ENCODE data around the gene SLC10A2. TPM values are rescaled to one million over a fixed set of nuclear protein-coding genes. Genes with fewer than 3 reads are reported as not detected.

The SLC10A2 gene
- total and polyA plus RNA-seq, 11 donors = not detected

DNA sequence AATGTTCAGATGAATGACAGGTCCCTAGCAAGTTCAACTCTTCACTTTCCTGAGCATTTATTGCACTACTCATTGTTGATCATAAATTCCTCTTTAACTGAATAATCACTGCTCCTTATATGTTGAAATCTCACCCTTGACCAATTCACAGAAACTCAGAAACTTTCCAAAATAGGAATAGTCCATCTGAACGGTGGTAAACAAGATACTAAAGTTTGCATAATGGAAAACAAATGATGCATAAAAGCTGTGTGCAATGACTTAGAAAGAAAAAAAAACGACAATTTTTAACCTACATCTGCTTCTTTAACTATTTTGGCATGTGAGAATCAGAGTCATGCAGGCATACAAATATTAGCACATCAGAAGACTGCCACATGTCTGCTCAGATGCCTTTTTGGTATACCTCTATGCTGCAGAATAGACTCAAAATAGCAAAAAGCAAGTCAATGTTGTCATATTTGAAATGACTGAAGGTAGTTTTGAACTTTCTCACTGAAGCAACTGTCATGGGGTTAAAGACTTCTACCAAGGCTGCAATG lies 34.8 kb downstream of the SLC10A2 start:
- ATAC-seq = no peak
- intact Hi-C loops (cut with DNase I) = no loop called here

DNA sequence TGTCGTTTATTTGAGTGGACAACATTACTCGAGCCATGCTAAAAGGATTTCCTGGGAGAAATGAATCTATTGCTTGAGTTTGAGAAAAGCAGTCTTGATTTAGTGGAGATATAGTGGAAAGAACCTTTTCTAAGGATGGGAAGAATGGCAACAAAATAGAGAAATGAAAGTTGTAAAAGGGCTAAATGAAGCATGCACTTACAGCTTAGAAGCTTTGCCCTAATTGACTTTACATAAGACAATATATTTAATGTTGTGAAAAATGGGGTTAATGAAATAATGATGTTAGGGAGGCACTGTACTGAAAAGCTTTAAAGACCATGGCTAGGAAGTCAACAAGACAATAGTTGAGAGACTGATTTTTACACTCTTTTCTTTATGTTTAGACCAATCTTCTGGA lies 35.4 kb downstream of the SLC10A2 start:
- ATAC-seq (no peak), DNase-seq (no peak)
- Histone ChIP-seq H3K27me3 (no peaks in the 10 kb centered on the region), H3K9me3 (peaks cover 0 to 18% (median 4%) of the 10 kb centered on the region in 12 donors), H3K36me3 (no peaks in the 10 kb centered on the region), H3K4me3 (no peak overlapping the region), H3K27ac (no peak overlapping the region), H3K4me1 (no peaks in the 10 kb centered on the region)
- WGBS, 4 donors = 83 to 90% (median 88%) methylated on average over 2 of the region's 2 CpGs
- intact Hi-C loops (cut with DNase I) = no loop called here
- no peak for TF ChIP-seq POLR2A (IDR thresholded peaks at IDR 0.05)
- TF ChIP-seq, protein P1, sequence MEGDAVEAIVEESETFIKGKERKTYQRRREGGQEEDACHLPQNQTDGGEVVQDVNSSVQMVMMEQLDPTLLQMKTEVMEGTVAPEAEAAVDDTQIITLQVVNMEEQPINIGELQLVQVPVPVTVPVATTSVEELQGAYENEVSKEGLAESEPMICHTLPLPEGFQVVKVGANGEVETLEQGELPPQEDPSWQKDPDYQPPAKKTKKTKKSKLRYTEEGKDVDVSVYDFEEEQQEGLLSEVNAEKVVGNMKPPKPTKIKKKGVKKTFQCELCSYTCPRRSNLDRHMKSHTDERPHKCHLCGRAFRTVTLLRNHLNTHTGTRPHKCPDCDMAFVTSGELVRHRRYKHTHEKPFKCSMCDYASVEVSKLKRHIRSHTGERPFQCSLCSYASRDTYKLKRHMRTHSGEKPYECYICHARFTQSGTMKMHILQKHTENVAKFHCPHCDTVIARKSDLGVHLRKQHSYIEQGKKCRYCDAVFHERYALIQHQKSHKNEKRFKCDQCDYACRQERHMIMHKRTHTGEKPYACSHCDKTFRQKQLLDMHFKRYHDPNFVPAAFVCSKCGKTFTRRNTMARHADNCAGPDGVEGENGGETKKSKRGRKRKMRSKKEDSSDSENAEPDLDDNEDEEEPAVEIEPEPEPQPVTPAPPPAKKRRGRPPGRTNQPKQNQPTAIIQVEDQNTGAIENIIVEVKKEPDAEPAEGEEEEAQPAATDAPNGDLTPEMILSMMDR (IDR thresholded peaks at IDR 0.05) = no peak

More for the DNA sequence above, 34.8 kb downstream of the SLC10A2 start:
- no peak overlapping the region for H3K27ac ChIP-seq
- no peaks in the 10 kb centered on the region for H3K27me3 ChIP-seq
- H3K36me3 ChIP-seq = no peaks in the 10 kb centered on the region
- H3K4me1 ChIP-seq = no peaks in the 10 kb centered on the region
- DNase-seq = no peak
- TF ChIP-seq, protein P1 (IDR thresholded peaks at IDR 0.05) = no peak
- peaks cover 0 to 12% (median 2%) of the 10 kb centered on the region in 12 donors for H3K9me3 ChIP-seq
- 54 to 68% (median 64%) methylated on average over 2 of the region's 2 CpGs for WGBS, 4 donors
- no peak overlapping the region for H3K4me3 ChIP-seq

DNA sequence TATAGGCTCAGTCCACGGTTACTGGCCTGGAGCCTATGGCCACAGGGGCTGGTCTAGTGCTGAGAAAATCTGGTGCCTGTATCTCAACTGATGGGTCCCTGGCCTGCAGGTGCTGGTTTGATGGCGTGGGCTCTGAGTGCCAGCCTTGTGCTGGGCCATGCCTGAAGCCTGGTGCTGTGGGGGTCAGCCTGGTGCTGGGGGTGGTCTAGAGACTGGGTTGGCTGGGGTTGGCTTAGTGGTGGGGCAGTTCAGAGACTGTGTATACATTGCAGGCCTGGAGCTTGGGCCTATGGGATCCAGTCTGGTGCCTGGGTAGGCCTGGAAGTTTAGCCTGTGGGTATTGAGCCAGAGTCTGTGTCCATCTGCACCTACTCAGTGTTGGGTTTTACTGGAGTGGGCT lies 36.4 kb downstream of the SLC10A2 start:
- no peaks in the 10 kb centered on the region for H3K4me1 ChIP-seq
- TF ChIP-seq, protein P1 (IDR thresholded peaks at IDR 0.05) = no peak
- TF ChIP-seq POLR2A (IDR thresholded peaks at IDR 0.05) = no peak
- 64 to 88% (median 83%) methylated on average over 1 to 2 of the region's 2 CpGs for WGBS, 4 donors
- no peak overlapping the region for H3K4me3 ChIP-seq
- ATAC-seq (peak in 1 of 4 donors; percentile 53), DNase-seq (no peak)
- H3K36me3 ChIP-seq = no peaks in the 10 kb centered on the region
- intact Hi-C loops (cut with DNase I) = no loop called here
- peaks cover 0 to 28% (median 9%) of the 10 kb centered on the region in 12 donors for H3K9me3 ChIP-seq
- H3K27me3 ChIP-seq = no peaks in the 10 kb centered on the region
- H3K27ac ChIP-seq = no peak overlapping the region

DNA sequence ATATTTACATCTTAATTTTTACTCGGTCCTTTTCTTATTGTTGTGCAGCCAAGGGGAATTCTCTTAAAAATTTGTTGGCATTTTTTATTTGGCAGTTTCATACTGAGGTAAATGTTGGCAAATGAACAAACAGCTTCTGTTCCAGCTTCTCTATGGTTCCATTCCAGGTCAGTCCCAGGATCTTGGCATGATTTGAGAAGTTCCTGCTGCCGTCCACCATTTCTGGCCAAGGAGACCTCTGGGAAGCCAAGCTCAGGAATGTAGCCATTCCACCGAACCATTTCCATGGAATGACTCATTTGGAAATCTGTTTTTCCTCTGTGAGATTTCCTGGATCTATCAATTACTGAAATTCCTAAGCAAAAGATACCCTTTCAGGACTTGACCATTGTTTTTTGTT lies 43.9 kb downstream of the SLC10A2 start:
- no peak for DNase-seq
- Histone ChIP-seq H3K27me3 (no peaks in the 10 kb centered on the region), H3K36me3 (no peaks in the 10 kb centered on the region), H3K27ac (no peak overlapping the region), H3K4me3 (no peak overlapping the region), H3K9me3 (peaks cover 0 to 29% (median 11%) of the 10 kb centered on the region in 12 donors), H3K4me1 (peaks cover 0 to 15% (median 0%) of the 10 kb centered on the region in 12 donors)
- TF ChIP-seq POLR2A (IDR thresholded peaks at IDR 0.05) = no peak
- TF ChIP-seq, protein P1 (IDR thresholded peaks at IDR 0.05) = no peak
- 49 to 56% (median 52%) methylated on average over 3 of the region's 3 CpGs for WGBS, 4 donors
- intact Hi-C loops (cut with DNase I) = no loop called here
- ATAC-seq = no peak

Data from heart left ventricle (tissue), 16 donors.